ENCODE data around the gene KCNH3. TPM values are rescaled to one million over a fixed set of nuclear protein-coding genes. Genes with fewer than 3 reads are reported as not detected.

The KCNH3 gene
- total and polyA plus RNA-seq, 2 of the 8 experiments (the other 6 are each of a cell fraction or from before 2014, with no cell fraction given): 0.24 to 0.50 TPM

GRCh38 chr12:49541911-49542505 lies 3.2 kb downstream of the KCNH3 start:
- Histone ChIP-seq H3K18ac (ENCODE audit: extremely low read depth, low read length) (no peak overlapping the region), H3K27me3 (replicated peaks in 1 of 4; ENCODE audit: control insufficient read depth in 3 of 4, extremely low read depth in 1 of 4, insufficient read depth in 3 of 4, low read length in 3 of 4) (peaks cover 62 to 98% (median 94%) of the 10 kb centered on the region in 4 experiments), H2BK12ac (ENCODE audit: low read depth, low read length) (0 out of 2 replicates have a peak overlapping the region, but pooled peaks have one; percentile 27), H3K9ac (replicated peaks in 1 of 4; ENCODE audit: extremely low read depth in 1 of 4, low read depth in 3 of 4, low read length in 3 of 4) (no peak overlapping the region), H3K9me3 (ENCODE audit: insufficient read depth in 2 of 2, low read depth in 1 of 2, low read length in 1 of 2) (no peaks in the 10 kb centered on the region), H2AK5ac (ENCODE audit: low read depth, low read length) (no peak overlapping the region), H3K14ac (ENCODE audit: insufficient read length) (no peak overlapping the region), H2AFZ (ENCODE audit: low read length) (no peak overlapping the region), H3K4ac (replicated peaks; ENCODE audit: insufficient read length, low read depth, low read length) (no peak overlapping the region), H3K27ac (ENCODE audit: low read depth, low read length) (no peak overlapping the region), H3K4me3 (ENCODE audit: extremely low read depth in 1 of 4, insufficient read depth in 2 of 4, low read depth in 3 of 4, low read length in 4 of 4) (no peak overlapping the region), H3K23me2 (ENCODE audit: low read depth, low read length) (peaks cover 16% of the 10 kb centered on the region), H3K56ac (replicated peaks; ENCODE audit: insufficient read length, low read depth, low read length) (no peak overlapping the region), H3K4me2 (ENCODE audit: insufficient read depth in 1 of 2, low read depth in 2 of 2, low read length in 2 of 2) (no peak overlapping the region), H3K23ac (ENCODE audit: insufficient read length) (no peak overlapping the region), H2BK15ac (ENCODE audit: low read length) (peak overlapping the region; percentile 46; the same call in 1 of the 2 replicates), H3K79me2 (ENCODE audit: control insufficient read depth in 1 of 2, insufficient read depth in 2 of 2, low read length in 2 of 2) (no peaks in the 10 kb centered on the region), H3K4me1 (replicated peaks in 1 of 4; ENCODE audit: control insufficient read depth in 3 of 4, insufficient read depth in 4 of 4, low read length in 3 of 4) (peaks cover 0 to 34% (median 17%) of the 10 kb centered on the region in 4 experiments; a peak in 6 of 7 replicates), H3K79me1 (ENCODE audit: low read depth, low read length) (no peaks in the 10 kb centered on the region), H4K20me1 (replicated peaks in 1 of 2; ENCODE audit: control insufficient read depth in 1 of 2, insufficient read depth in 2 of 2, low read length in 2 of 2) (peaks cover 5 to 14% of the 10 kb centered on the region in 2 experiments), H2BK20ac (ENCODE audit: low read length) (no peak overlapping the region), H3K36me3 (ENCODE audit: control insufficient read depth in 2 of 4, insufficient read depth in 4 of 4, low read length in 3 of 4) (peaks cover 0 to 6% (median 0%) of the 10 kb centered on the region in 4 experiments; a peak in 1 of 8 replicates), H4K5ac (ENCODE audit: insufficient read length, low read depth, low read length) (no peak overlapping the region), H2BK120ac (replicated peaks; ENCODE audit: low read depth, low read length) (no peak overlapping the region), H4K8ac (ENCODE audit: extremely low read depth, insufficient read depth, low read length) (no peak overlapping the region), H2BK5ac (ENCODE audit: low read depth, low read length) (no peak overlapping the region), H4K91ac (replicated peaks; ENCODE audit: insufficient read length, low read length) (no peak overlapping the region)
- TF ChIP-seq PHF8 (conservative IDR thresholded peaks at IDR 0.05; ENCODE audit: low read depth, low read length) (no peak), E2F6 (IDR thresholded peaks at IDR 0.05) (no peak), TBP (IDR thresholded peaks at IDR 0.05; ENCODE audit: low read depth, low read length) (no peak), SRF (IDR thresholded peaks at IDR 0.05; ENCODE audit: low read depth, low read length) (no peak)
- 88% methylated on average over 7 of the region's 7 CpGs; no CpG with 5 or more reads in 1 of the 2 experiments for WGBS, 2 experiments (ENCODE audit: extremely low coverage in 1 of 2, insufficient coverage in 1 of 2, insufficient read length in 1 of 2, insufficient replicate concordance in 2 of 2, low coverage in 1 of 2, low lambda C conversion rate in 2 of 2, missing lambda C conversion rate in 1 of 2)
- FAIRE-seq (no peak), DNase-seq (ENCODE audit: low read depth in 1 of 2, low spot score in 2 of 2) (no peak)
- POLR2A ChIA-PET (ENCODE audit: partially characterized antibody): no interaction called here
- CTCF ChIA-PET (ENCODE audit: partially characterized antibody): interaction anchor here (0.5 to 1.9 kb wide), 7 partner anchors 12 to 244 kb away, joined by 3 to 9 read pairs (median 4); no protein-coding TSS in a partner anchor

Data from H1 (cell line).